Panc1 (cell line): ENCODE measurements around the gene ALG5.

Experiments
- CTCF ChIP-seq: fragments of 450-650 bp; IDR thresholded peaks from 2 replicates; pipeline ENCODE4 v1.5.1; 2017; ENCODE audit warnings: mild to moderate bottlenecking
- POLR2AphosphoS5 ChIP-seq: IDR thresholded peaks from 2 replicates; pipeline ENCODE4 v1.6.1; 2012; ENCODE audit warnings: mild to moderate bottlenecking, low read depth, low read length, moderate library complexity
- TF ChIP-seq, protein P1 (sequence below), 2 experiments: IDR thresholded peaks; 2 replicates each; pipeline ENCODE4 v1.6.1; 2011 to 2012; ENCODE audit warnings: low read depth in 2 of 2, control low read depth in 1 of 2, low read length in 1 of 2, mild to moderate bottlenecking in 1 of 2, moderate library complexity in 1 of 2; ENCODE audit not compliant: insufficient read depth in 1 of 2

DNA sequence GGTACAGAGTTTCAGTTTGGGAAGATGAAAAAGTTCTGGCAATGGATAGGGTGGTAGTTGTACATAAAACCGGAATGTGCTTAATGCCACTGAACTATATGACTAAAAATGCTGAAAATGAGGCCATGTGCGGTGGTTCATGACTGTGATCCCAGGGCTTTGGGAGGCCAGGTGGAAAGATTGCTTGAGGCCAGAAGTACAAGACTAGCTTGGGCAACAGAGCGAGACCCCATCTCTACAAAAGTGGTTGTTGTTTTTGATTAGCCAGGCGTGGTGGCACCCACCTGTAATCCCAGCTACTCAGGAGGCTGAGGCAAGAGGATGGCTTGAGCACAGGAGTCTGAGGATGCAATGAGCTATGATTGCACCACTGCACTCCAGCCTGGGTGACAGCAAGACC is 91.9 kb downstream of the ALG5 start:
- TF ChIP-seq POLR2AphosphoS5 (no peak), CTCF (no peak)
- TF ChIP-seq, protein P1, sequence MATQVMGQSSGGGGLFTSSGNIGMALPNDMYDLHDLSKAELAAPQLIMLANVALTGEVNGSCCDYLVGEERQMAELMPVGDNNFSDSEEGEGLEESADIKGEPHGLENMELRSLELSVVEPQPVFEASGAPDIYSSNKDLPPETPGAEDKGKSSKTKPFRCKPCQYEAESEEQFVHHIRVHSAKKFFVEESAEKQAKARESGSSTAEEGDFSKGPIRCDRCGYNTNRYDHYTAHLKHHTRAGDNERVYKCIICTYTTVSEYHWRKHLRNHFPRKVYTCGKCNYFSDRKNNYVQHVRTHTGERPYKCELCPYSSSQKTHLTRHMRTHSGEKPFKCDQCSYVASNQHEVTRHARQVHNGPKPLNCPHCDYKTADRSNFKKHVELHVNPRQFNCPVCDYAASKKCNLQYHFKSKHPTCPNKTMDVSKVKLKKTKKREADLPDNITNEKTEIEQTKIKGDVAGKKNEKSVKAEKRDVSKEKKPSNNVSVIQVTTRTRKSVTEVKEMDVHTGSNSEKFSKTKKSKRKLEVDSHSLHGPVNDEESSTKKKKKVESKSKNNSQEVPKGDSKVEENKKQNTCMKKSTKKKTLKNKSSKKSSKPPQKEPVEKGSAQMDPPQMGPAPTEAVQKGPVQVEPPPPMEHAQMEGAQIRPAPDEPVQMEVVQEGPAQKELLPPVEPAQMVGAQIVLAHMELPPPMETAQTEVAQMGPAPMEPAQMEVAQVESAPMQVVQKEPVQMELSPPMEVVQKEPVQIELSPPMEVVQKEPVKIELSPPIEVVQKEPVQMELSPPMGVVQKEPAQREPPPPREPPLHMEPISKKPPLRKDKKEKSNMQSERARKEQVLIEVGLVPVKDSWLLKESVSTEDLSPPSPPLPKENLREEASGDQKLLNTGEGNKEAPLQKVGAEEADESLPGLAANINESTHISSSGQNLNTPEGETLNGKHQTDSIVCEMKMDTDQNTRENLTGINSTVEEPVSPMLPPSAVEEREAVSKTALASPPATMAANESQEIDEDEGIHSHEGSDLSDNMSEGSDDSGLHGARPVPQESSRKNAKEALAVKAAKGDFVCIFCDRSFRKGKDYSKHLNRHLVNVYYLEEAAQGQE (IDR thresholded peaks at IDR 0.05; ENCODE audit: insufficient read depth in 1 of 2, low read depth in 2 of 2, low read length in 1 of 2) = no peak
